ENCODE results near the gene ZNF441.
A peak's percentile ranks its signal among the peaks of the same experiment; 100 is the strongest.
"Not testable (repeated sequence)": the region's sequence is repeated elsewhere in the genome, so short reads cannot be mapped to it uniquely, and the experiment has no call there.

The ZNF441 gene

DNA sequence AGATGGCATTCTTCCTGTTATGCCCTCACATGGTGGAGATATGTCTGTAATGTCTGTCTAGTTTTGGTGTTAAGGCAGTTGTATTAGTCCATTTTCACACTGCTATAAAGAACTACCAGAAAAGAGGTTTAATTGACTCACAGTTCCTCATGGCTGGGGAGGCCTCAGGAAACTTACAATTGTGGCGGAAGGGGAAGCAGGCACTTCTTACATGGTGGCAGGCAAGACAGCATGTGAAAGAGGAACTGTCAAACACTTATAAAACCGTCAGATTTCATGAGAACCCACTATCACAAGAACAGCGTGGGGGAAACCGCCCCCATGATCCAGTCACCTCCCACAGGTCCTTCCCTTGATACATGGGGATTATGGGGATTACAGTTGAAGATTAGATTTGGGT, 3.2 kb downstream of the ZNF441 start:
- H3K27ac ChIP-seq: no peak overlapping the region

DNA sequence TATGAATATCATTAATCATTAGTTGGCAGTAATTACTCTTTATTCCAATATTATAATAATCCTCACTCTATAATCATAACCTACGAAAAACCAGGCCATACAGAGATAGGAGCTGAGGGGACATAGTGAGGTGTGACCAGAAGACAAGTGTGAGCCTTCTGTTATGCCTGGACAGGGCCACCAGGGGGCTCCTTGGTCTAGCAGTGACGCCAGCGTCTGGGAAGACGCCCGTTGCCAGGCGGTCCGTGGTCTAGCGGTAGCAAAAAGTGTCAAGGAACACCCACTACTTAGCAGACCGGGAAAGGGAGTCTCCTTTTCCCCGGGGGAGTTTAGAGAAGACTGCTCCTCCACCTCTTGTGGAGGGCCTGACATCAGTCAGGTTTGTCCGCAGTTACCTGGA, 4.7 kb downstream of the ZNF441 start:
- TF ChIP-seq, protein P1, sequence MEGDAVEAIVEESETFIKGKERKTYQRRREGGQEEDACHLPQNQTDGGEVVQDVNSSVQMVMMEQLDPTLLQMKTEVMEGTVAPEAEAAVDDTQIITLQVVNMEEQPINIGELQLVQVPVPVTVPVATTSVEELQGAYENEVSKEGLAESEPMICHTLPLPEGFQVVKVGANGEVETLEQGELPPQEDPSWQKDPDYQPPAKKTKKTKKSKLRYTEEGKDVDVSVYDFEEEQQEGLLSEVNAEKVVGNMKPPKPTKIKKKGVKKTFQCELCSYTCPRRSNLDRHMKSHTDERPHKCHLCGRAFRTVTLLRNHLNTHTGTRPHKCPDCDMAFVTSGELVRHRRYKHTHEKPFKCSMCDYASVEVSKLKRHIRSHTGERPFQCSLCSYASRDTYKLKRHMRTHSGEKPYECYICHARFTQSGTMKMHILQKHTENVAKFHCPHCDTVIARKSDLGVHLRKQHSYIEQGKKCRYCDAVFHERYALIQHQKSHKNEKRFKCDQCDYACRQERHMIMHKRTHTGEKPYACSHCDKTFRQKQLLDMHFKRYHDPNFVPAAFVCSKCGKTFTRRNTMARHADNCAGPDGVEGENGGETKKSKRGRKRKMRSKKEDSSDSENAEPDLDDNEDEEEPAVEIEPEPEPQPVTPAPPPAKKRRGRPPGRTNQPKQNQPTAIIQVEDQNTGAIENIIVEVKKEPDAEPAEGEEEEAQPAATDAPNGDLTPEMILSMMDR (IDR thresholded peaks at IDR 0.05): peak; percentile 25
- H3K27ac ChIP-seq: not testable (repeated sequence)

More for the DNA sequence above, 3.2 kb downstream of the ZNF441 start:
- TF ChIP-seq, protein P1 (IDR thresholded peaks at IDR 0.05): no peak
- TF ChIP-seq ZFX (IDR thresholded peaks at IDR 0.05; ENCODE audit: borderline replicate concordance): no peak

DNA sequence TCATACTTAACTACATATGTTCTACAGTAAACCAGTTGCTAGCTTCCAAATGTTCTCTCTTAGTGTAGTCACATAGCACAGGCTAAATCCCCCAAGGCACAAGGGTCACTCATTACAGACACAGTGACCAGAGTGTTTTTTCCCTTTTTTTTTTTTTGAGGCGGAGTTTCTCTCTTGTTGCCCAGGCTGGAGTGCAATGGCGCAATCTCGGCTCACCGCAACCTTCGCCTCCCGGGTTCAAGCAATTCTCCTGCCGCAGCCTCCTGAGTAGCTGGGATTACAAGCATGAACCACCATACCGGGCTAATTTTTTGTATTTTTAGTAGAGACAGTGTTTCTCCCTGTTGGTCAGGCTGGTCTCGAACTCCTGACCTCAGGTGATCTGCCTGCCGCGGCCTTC, 9.9 kb downstream of the ZNF441 start:
- H3K27ac ChIP-seq: not testable (repeated sequence)

DNA sequence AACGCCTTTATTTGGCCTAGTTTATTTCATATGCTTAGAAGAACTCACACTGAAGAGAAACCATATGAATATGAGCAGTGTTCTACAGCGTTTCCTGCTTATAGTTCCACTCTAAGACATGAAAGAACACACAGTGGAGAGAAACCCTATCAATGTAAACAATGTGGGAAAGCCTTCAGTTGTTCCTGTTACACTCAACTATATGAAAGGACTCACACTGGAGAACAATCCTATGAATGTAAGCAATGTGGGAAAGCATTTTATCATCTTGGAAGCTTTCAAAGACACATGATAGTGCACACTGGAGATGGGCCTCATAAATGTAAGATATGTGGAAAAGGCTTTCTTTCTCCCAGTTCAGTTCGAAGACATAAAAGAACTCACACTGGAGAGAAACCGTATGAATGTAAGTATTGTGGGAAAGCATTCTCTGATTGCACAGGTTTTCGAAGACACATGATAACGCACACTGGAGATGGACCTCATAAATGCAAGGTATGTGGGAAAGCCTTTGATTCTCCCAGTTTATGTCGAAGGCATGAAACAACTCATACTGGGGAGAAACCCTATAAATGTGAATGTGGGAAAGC, 13.7 kb downstream of the ZNF441 start:
- no peak overlapping the region for H3K27ac ChIP-seq
- no peak for TF ChIP-seq ZFX (IDR thresholded peaks at IDR 0.05; ENCODE audit: borderline replicate concordance)
- TF ChIP-seq, protein P1 (IDR thresholded peaks at IDR 0.05): no peak

DNA sequence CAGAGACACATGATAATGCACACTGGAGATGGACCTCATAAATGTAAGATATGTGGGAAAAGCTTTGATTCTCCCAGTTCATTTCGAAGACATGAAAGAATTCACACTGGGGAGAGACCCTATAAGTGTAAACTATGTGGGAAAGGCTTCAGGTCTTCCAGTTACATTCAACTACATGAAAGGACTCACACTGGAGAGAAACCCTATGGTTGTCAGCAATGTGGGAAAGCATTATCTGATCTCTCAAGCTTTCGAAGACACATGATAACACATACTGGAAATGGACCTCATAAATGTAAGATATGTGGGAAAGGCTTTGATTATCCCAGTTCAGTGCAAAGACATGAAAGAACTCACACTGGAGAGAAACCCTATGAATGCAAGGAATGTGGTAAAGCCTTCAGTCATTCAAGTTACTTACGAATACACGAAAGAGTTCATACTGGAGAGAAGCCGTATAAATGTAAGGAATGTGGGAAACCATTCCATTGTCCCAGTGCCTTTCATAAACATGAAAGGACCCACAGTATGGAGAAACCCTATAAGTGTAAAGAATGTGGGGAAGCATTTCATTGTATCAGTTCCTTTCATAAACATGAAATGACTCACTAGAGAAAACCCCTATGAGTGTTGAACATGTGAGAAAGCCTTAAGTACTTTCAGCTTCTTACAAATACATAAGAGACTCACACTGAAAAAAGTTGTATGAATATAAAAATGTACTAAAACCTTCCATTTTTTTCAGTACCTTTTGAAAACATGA, 14.7 kb downstream of the ZNF441 start:
- H3K27ac ChIP-seq: no peak overlapping the region
- TF ChIP-seq, protein P1 (IDR thresholded peaks at IDR 0.05): no peak
- no peak for TF ChIP-seq ZFX (IDR thresholded peaks at IDR 0.05; ENCODE audit: borderline replicate concordance)

DNA sequence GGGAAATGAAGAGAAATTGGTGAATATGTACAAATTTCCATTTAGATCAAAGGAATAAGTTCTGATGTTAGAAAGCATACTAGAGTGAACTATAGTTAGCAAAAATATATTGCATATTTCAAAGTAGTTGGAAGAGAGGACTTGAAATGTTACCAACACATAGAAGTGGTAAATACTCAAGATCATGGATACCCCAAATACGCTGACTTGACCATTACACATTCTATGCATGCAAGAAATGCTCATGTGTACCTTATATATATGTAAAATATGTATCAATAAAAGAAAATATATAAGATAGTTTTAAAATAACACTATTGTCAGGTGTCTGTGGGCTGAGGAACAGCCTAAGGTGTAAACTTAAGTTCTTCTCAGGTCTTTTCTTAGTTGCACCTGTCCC, 17.0 kb downstream of the ZNF441 start:
- TF ChIP-seq, protein P1 (IDR thresholded peaks at IDR 0.05): no peak
- TF ChIP-seq ZFX (IDR thresholded peaks at IDR 0.05; ENCODE audit: borderline replicate concordance): no peak
- H3K27ac ChIP-seq: no peak overlapping the region

DNA sequence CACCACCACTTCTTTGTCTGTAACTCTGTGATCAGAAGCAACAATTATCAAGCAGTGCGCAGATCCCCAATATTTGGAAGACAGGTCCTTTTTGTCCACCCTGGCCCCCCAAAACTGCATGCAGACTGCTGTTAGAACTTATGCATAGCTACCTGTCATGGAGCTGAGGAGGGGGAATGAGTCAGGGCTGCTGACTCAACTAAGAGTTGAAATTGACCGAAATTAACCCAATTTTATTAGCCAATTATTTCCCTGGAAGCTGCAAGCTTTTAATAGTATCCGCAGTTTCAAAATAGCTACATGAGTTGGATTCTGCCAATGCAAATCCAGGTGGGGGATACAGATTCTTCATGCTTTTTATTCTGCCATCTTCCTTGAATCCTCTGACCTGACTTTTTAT, 17.6 kb downstream of the ZNF441 start:
- no peak overlapping the region for H3K27ac ChIP-seq
- TF ChIP-seq, protein P1 (IDR thresholded peaks at IDR 0.05): no peak
- no peak for TF ChIP-seq ZFX (IDR thresholded peaks at IDR 0.05; ENCODE audit: borderline replicate concordance)

Measured in 22Rv1 (cell line).